K562 (cell line): ENCODE data around the gene RC3H2. TPM values are rescaled to one million over a fixed set of nuclear protein-coding genes. Genes with fewer than 3 reads are reported as not detected.

Source experiments
- ATAC-seq: fragments of 200-7000 bp; cut with Tn5 transposase; 3 replicates; pipeline ENCODE4 v1.9.1; 2020; ENCODE audit warnings: moderate library complexity
- Bru-seq: library from RNA; stranded (reverse); fragments of 400-500 nt; gene quantifications from one replicate; lab custom pipeline; 2021; lab: Mats Ljungman, UMichigan
- BruChase-seq, 2 experiments: library from RNA; stranded (reverse); fragments of 400-500 nt; gene quantifications; one replicate each; lab custom pipeline; 2021; lab: Mats Ljungman, UMichigan
- BruUV-seq: library from RNA; stranded (reverse); fragments of 400-500 nt; replicated peaks from 2 replicates; lab custom pipeline; 2021; lab: Mats Ljungman, UMichigan
- CTCF ChIA-PET: fragments of 300-600 bp; formaldehyde crosslinking; extraction: SDS; loops from one replicate; lab custom pipeline; 2021; ENCODE audit warnings: low intra/inter-chr PET ratio; lab: Yijun Ruan, JAX
- POLR2A ChIA-PET: fragments of 300-600, 350-650 bp; sonication (Branson Sonifier 250); formaldehyde crosslinking; extraction: SDS; loops from one replicate; lab custom pipeline; 2021; ENCODE audit warnings: antibody characterized with exemption, inconsistent platforms; lab: Yijun Ruan, JAX
- DNase-seq, 4 experiments: peaks; one replicate each; pipeline versions ENCODE4 v3.0.0 to v3.0.0-alpha.2; 2011 to 2018; ENCODE audit warnings: low spot score in 3 of 4, mixed read lengths in 3 of 4; ENCODE audit errors: extremely low read depth in 1 of 4
- FAIRE-seq: peaks from 2 replicates; lab custom pipeline; 2011; peaks lifted over from hg19 to GRCh38; lab: Jason Lieb, UNC
- H2AFZ ChIP-seq: 2 replicates; pipeline ENCODE4 v1.6.0; 2011; ENCODE audit warnings: low read depth, low read length, control low read depth, inconsistent platforms
- H3K27ac ChIP-seq: fragments of 200-600 bp; 3 replicates; pipeline ENCODE4 v1.8.0; 2011; ENCODE audit warnings: low read depth, mild to moderate bottlenecking, control low read depth, inconsistent platforms, low read length, moderate library complexity, mixed read lengths; ENCODE audit errors: extremely low read depth
- H3K27me3 ChIP-seq, 2 experiments: fragments of 300-600 bp in 1 of 2; 2 replicates in 1 of 2; 3 replicates in 1 of 2; pipeline versions ENCODE4 v1.6.0 to v1.8.0; 2011; ENCODE audit warnings: inconsistent platforms in 2 of 2, low read length in 2 of 2, mild to moderate bottlenecking in 1 of 2, mixed read lengths in 1 of 2, moderate library complexity in 1 of 2; ENCODE audit not compliant: control insufficient read depth in 2 of 2, insufficient read depth in 2 of 2
- H3K36me3 ChIP-seq: fragments of 300-600 bp; 3 replicates; pipeline ENCODE4 v1.8.0; 2011; ENCODE audit warnings: mild to moderate bottlenecking, low read length, inconsistent platforms; ENCODE audit not compliant: control insufficient read depth, insufficient read depth
- H3K4me1 ChIP-seq, 2 experiments: fragments of 200-600 bp in 1 of 2; replicated peaks in 1 of 2; 2 replicates in 1 of 2; 3 replicates in 1 of 2; pipeline versions ENCODE4 v1.5.1 to v1.8.0; 2011; ENCODE audit warnings: inconsistent platforms in 2 of 2, low read length in 2 of 2, mild to moderate bottlenecking in 1 of 2, mixed read lengths in 1 of 2, moderate library complexity in 1 of 2; ENCODE audit not compliant: control insufficient read depth in 2 of 2, insufficient read depth in 2 of 2
- H3K4me2 ChIP-seq: 2 replicates; pipeline ENCODE4 v1.6.1; 2011; ENCODE audit warnings: low read length, control low read depth, inconsistent platforms, mixed read lengths; ENCODE audit not compliant: insufficient read depth
- H3K4me3 ChIP-seq: fragments of 200-600 bp; sonication (generic), shearing (Covaris generic); 2 replicates; pipeline ENCODE4 v1.5.1; 2016; ENCODE audit warnings: control low read depth, inconsistent platforms
- H3K79me2 ChIP-seq: fragments of 200-600 bp; 3 replicates; pipeline ENCODE4 v1.8.0; 2011; ENCODE audit warnings: low read length, inconsistent platforms; ENCODE audit not compliant: control insufficient read depth, insufficient read depth
- H3K9ac ChIP-seq, 2 experiments: 2 replicates each; pipeline versions ENCODE4 v1.6.0 to v1.6.1; 2011; ENCODE audit warnings: low read depth in 2 of 2, low read length in 2 of 2, control low read depth in 1 of 2, inconsistent platforms in 1 of 2, mild to moderate bottlenecking in 1 of 2, mixed read lengths in 1 of 2; ENCODE audit not compliant: insufficient read depth in 1 of 2
- H3K9me1 ChIP-seq: one replicate; pipeline ENCODE4 v1.6.0; 2011; ENCODE audit warnings: inconsistent platforms, mild to moderate bottlenecking, low read length, moderate library complexity; ENCODE audit not compliant: control insufficient read depth, insufficient read depth
- H3K9me3 ChIP-seq: replicated peaks from 2 replicates; pipeline ENCODE4 v1.5.1; 2011; ENCODE audit warnings: low read depth, low read length, inconsistent platforms; ENCODE audit not compliant: control insufficient read depth, insufficient read depth
- H4K20me1 ChIP-seq: replicated peaks from 2 replicates; pipeline ENCODE4 v1.6.1; 2011; ENCODE audit warnings: low read length, inconsistent platforms, mixed read lengths; ENCODE audit not compliant: control insufficient read depth, insufficient read depth
- ATF1 ChIP-seq, 2 experiments: fragments of 450-650 bp in 1 of 2; IDR thresholded peaks; 2 replicates each; pipeline ENCODE4 v1.6.1; 2016; ENCODE audit warnings: missing compliant biosample characterization in 1 of 2, missing genetic modification characterization in 1 of 2
- FIP1L1 ChIP-seq: fragments of 200-400 bp; formaldehyde crosslinking; IDR thresholded peaks from 2 replicates; pipeline ENCODE4 v1.6.1; 2018; ENCODE audit warnings: mild to moderate bottlenecking, low read depth, low read length; ENCODE audit not compliant: poor library complexity, severe bottlenecking
- KLF1 ChIP-seq: fragments of 450-650 bp; IDR thresholded peaks from 2 replicates; pipeline ENCODE4 v1.6.1; 2016; ENCODE audit warnings: missing genetic modification characterization, missing compliant biosample characterization
- MBD2 ChIP-seq: sonication (generic); IDR thresholded peaks from 2 replicates; pipeline ENCODE4 v1.6.1; 2016; ENCODE audit warnings: low read depth, borderline replicate concordance
- MITF ChIP-seq: IDR thresholded peaks from 2 replicates; pipeline ENCODE4 v1.6.1; 2014; ENCODE audit warnings: antibody characterized with exemption
- MTA3 ChIP-seq: fragments of 450-650 bp; formaldehyde crosslinking; IDR thresholded peaks from 2 replicates; pipeline ENCODE4 v1.6.1; 2017; ENCODE audit warnings: mild to moderate bottlenecking, borderline replicate concordance
- POLR2B ChIP-seq: fragments of 450-650 bp; IDR thresholded peaks from 2 replicates; pipeline ENCODE4 v1.6.1; 2018; ENCODE audit warnings: low read depth; ENCODE audit not compliant: partially characterized antibody
- POLR2G ChIP-seq: fragments of 200-400 bp; formaldehyde crosslinking; IDR thresholded peaks from 2 replicates; pipeline ENCODE4 v1.6.1; 2017; ENCODE audit warnings: low read depth, mild to moderate bottlenecking, antibody characterized with exemption, low read length, moderate library complexity
- WGBS: fragments of 100-300 bp; shearing (Covaris generic); methylation state at CpG from one replicate; pipeline ENCODE4 v1.1.6; 2016; ENCODE audit warnings: low coverage, mixed read lengths; ENCODE audit not compliant: insufficient coverage; ENCODE audit errors: missing lambda C conversion rate; 5-methylcytosine and 5-hydroxymethylcytosine counted together
- in situ Hi-C: fragments of 300-500 bp; cut with MboI; formaldehyde crosslinking; loops from 4 replicates; pipeline ENCODE4 v1.15.0; 2018; ENCODE audit warnings: inconsistent platforms, mixed read lengths
- intact Hi-C: fragments of 100-400 bp; cut with micrococcal nuclease; formaldehyde crosslinking; loops from 2 replicates; pipeline ENCODE4 v1.14.2; 2022
- long read RNA-seq, 3 experiments: library from polyadenylated mRNA in 2 of 3; library from RNA in 1 of 3; unstranded in 2 of 3; stranded (forward) in 1 of 3; transcript quantifications; one replicate each; pipeline ENCODE4 v2.0.0, GENCODE V29; 2019 to 2022
- polyA minus RNA-seq, 3 experiments: library from RNA; depleted of rRNA, polyadenylated mRNA; stranded (reverse); fragments of >200 nt; gene quantifications; 2 replicates each; pipeline ENCODE4 v1.2.3, GENCODE V29; 2011
- polyA plus RNA-seq, 8 experiments: library from polyadenylated mRNA; depleted of rRNA in 4 of 8; stranded (reverse) in 5 of 8; unstranded in 3 of 8; fragments of >200 nt; fragmentation: Nextera tagmentation in 2 of 8; fragmentation: Illumina TruSeq in 1 of 8; extraction: Ambion mirVana in 2 of 8; extraction: Trizol in 1 of 8; gene quantifications; 2 replicates each; pipeline versions ENCODE4 v1.2.1 to v1.2.3, GENCODE V29; 2011 to 2014; ENCODE audit warnings: inconsistent platforms in 1 of 8, missing spikeins in 1 of 8
- total RNA-seq, 7 experiments: library from RNA; depleted of rRNA in 6 of 7; stranded (reverse); fragments of >200 nt in 6 of 7; fragmentation: Illumina TruSeq in 2 of 7; extraction: Trizol in 2 of 7; gene quantifications; 2 replicates each; pipeline versions ENCODE4 v1.2.1 to v1.2.3, GENCODE V29; 2011 to 2021; ENCODE audit warnings: low replicate concordance in 1 of 7
- TF ChIP-seq, protein P1 (sequence below): fragments of 450-650 bp; IDR thresholded peaks from 2 replicates; pipeline ENCODE4 v1.6.1; 2016; ENCODE audit warnings: antibody characterized with exemption
- TF ChIP-seq, protein P2 (sequence below): fragments of 450-650 bp; IDR thresholded peaks from 2 replicates; pipeline ENCODE4 v1.6.1; 2018; ENCODE audit warnings: mild to moderate bottlenecking, low read depth; ENCODE audit not compliant: partially characterized antibody

RC3H2 gene
- 62.5 and 108 TPM in 2 replicates for total RNA-seq (2011; cell fraction: chromatin; rRNA removed; ENCODE audit: low replicate concordance)
- total RNA-seq (2011; cell fraction: nucleolus; rRNA removed): 25.3 and 30.5 TPM in 2 replicates
- 43.0 and 50.8 TPM in 2 replicates for total RNA-seq (2011; cell fraction: nucleoplasm; rRNA removed)
- 18.6 and 18.7 TPM in 2 replicates for total RNA-seq (2014; rRNA removed)
- total RNA-seq (2014; rRNA removed; fragmentation: Illumina TruSeq; extraction: Trizol): 23.2 and 28.1 TPM in 2 replicates
- total RNA-seq (2015; rRNA removed; fragmentation: Illumina TruSeq; extraction: Trizol): 25.8 and 28.1 TPM in 2 replicates
- total RNA-seq (2021): 25.0 and 26.6 TPM in 2 replicates
- 29.5 and 35.4 TPM in 2 replicates for polyA plus RNA-seq (2011; rRNA removed)
- 12.1 and 18.0 TPM in 2 replicates for polyA plus RNA-seq (2011; cell fraction: cytosol; rRNA removed)
- polyA plus RNA-seq (2011; cell fraction: nucleus; rRNA removed): 26.4 and 27.3 TPM in 2 replicates
- 9.3 and 10.8 TPM in 2 replicates for polyA plus RNA-seq (2012)
- polyA plus RNA-seq (2014; fragmentation: Illumina TruSeq; extraction: Trizol): 15.4 and 15.7 TPM in 2 replicates
- 1 to 10 TPM; 5.6 to 8.6 TPM for polyA plus RNA-seq (2014; fragmentation: Nextera tagmentation; extraction: Ambion mirVana)
- polyA plus RNA-seq (2014; rRNA removed): 12.8 and 13.9 TPM in 2 replicates
- polyA minus RNA-seq (2011; rRNA and poly(A)+ RNA removed): 119 and 133 TPM in 2 replicates
- polyA minus RNA-seq (2011; cell fraction: cytosol; rRNA and poly(A)+ RNA removed): 29.8 and 40.5 TPM in 2 replicates
- 24.6 and 46.4 TPM in 2 replicates for polyA minus RNA-seq (2011; cell fraction: nucleus; rRNA and poly(A)+ RNA removed)
- percentile 78 among the genes with signal in this experiment for Bru-seq, nascent RNA
- BruChase-seq, experiment 1, labeled RNA remaining after a 2-hour chase: percentile 86 among the genes with signal in this experiment
- percentile 87 among the genes with signal in this experiment for BruChase-seq, experiment 2, labeled RNA remaining after a 6-hour chase
- long read RNA-seq, experiment 1, full-length matches to known transcripts: 24 of 74 reads
- long read RNA-seq, experiment 1, partial matches to known transcripts: 15 of 74 reads
- long read RNA-seq, experiment 1, other reads (novel, unspliced or antisense): 35 of 74 reads
- long read RNA-seq, experiment 2, partial matches to known transcripts: 1 of 12 reads
- long read RNA-seq, experiment 2, other reads (novel, unspliced or antisense): 10 of 12 reads
- long read RNA-seq, experiment 3, partial matches to known transcripts: 0 of 5 reads
- long read RNA-seq, experiment 3, other reads (novel, unspliced or antisense): 4 of 5 reads

DNA sequence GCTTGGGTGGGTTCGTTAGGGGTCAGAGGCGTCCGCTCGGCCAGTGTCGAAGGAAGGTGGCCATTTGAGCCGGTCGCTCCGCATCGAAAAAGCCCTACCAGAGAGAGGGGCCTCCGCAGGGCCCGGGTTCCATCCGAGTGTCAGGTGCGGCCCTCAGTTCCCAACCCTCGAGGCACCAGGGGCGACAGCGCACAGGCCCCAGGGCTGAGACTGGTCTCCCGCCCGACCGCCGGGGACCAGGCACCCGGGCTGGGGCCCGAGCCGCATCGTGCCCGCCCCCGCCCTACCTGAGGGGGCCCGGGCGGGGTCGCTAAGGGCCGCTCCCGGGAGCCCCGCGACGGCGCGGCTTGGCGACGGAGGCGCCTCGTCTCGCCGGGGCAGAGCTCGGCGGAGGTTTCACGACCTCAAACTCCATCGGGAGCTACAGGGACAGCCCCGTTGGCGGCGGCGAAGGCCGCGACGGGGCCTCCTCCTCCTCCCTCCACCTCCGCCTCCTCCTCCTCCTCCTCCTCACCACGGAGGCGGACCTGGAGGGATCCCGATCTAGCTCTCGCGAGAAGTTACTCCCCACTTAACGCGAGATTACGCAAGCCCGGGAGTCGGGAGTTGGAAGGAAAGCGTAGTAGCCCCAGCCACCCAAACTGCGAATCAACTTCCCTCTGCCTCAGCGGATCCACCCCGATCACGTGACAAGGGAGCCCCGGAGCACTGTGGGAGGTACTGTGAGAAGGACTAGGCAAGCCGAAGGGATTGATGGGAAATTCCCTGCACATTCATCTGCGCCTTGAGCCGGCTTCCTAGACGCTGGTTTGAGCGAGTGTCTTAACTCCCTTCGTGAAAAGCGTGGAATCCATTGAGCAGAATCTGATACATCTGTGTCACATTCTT is at the start of gene RC3H2:
TSS of gene RC3H2 (minus strand) at position 537 of the 888 bp plus-strand sequence. CDS start 7,850 bp downstream, outside the sequence.
- Histone ChIP-seq H4K20me1 (no peaks in the 10 kb centered on the region), H3K9ac (peak within 1 kb of the TSS; percentile 95 to 98), H2AFZ (peak within 1 kb of the TSS; percentile 91), H3K9me1 (no peaks in the 10 kb centered on the region), H3K27me3 (no peaks in the 10 kb centered on the region), H3K4me2 (peak within 1 kb of the TSS; percentile 86), H3K9me3 (no peaks in the 10 kb centered on the region), H3K4me3 (peak within 1 kb of the TSS; percentile 71), H3K27ac (peak within 1 kb of the TSS; percentile 91), H3K36me3 (peaks cover 9% of the 10 kb centered on the region; the same call in 1 of the 3 replicates), H3K79me2 (peaks cover 52% of the 10 kb centered on the region), H3K4me1 (peaks cover 3 to 7% of the 10 kb centered on the region in 2 experiments; a peak in 3 of 5 replicates)
- CTCF ChIA-PET: no interaction called here
- BruUV-seq: TSS peak; percentile 53
- 1% methylated on average over 44 of the region's 77 CpGs for WGBS
- FAIRE-seq: peak; percentile 99
- intact Hi-C loops: loop anchor here (1.0 kb wide), 1 partner anchor 26 kb away; the partner anchor contains the start of gene ZBTB26
- POLR2A ChIA-PET: interaction anchor here (0.5 to 2.1 kb wide), 13 partner anchors 8 to 1276 kb away, joined by 3 to 14 read pairs (median 3); partner anchors contain the start of gene ZBTB6
- DNase-seq: peak; percentile 93 to 99 (median 94)
- peak; percentile 91 for ATAC-seq
- in situ Hi-C loops: no loop called here
- TF ChIP-seq POLR2G (peak; percentile 96), MTA3 (0 out of 2 replicates have a peak, but pooled peaks have one; percentile 40), ATF1 (CRISPR knock-in tag; IDR thresholded peaks at IDR 0.05) (no peak), ATF1 (tag; IDR thresholded peaks at IDR 0.05) (peak; percentile 77), MITF (peak; percentile 76; the same call in 1 of the 2 replicates), KLF1 (tag) (peak; percentile 29; the same call in 1 of the 2 replicates), MBD2 (peak; percentile 35; the same call in 1 of the 2 replicates), POLR2B (peak; percentile 88), FIP1L1 (peak; percentile 88)
- TF ChIP-seq, protein P1, sequence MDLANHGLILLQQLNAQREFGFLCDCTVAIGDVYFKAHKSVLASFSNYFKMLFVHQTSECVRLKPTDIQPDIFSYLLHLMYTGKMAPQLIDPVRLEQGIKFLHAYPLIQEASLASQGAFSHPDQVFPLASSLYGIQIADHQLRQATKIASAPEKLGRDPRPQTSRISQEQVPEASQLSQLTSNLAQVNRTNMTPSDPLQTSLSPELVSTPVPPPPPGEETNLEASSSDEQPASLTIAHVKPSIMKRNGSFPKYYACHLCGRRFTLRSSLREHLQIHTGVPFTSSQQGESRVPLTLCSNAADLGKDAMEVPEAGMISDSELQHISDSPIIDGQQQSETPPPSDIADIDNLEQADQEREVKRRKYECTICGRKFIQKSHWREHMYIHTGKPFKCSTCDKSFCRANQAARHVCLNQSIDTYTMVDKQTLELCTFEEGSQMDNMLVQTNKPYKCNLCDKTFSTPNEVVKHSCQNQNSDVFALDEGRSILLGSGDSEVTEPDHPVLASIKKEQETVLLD: no peak
- TF ChIP-seq, protein P2, sequence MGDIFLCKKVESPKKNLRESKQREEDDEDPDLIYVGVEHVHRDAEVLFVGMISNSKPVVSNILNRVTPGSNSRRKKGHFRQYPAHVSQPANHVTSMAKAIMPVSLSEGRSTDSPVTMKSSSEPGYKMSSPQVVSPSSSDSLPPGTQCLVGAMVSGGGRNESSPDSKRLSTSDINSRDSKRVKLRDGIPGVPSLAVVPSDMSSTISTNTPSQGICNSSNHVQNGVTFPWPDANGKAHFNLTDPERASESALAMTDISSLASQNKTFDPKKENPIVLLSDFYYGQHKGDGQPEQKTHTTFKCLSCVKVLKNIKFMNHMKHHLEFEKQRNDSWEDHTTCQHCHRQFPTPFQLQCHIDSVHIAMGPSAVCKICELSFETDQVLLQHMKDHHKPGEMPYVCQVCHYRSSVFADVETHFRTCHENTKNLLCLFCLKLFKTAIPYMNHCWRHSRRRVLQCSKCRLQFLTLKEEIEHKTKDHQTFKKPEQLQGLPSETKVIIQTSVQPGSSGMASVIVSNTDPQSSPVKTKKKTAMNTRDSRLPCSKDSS: no peak
